ENCODE measurements around the gene PARD6B. TPM values are rescaled to one million over a fixed set of nuclear protein-coding genes. Genes with fewer than 3 reads are reported as not detected.
"Not testable (repeated sequence)": the region's sequence is repeated elsewhere in the genome, so short reads cannot be mapped to it uniquely, and the experiment has no call there.

PARD6B gene
- total RNA-seq, 2 experiments from 2014 or later = 4.3 to 6.0 TPM

DNA sequence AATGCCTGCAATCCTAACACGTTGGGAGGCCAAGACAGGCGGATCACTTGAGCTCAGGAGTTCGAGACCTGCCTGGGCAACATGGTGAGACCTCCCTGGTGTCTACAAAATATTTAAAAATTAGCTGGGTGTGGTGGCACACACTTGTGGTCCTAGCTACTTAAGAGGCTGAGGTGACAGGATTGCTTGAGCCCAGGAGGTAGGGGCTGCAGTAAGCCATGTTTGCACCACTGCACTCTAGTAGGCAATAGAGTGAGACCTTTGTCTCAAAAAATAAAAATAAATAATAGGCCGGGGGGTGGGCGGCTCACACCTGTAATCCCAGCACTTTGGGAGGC is 21.8 kb upstream of the PARD6B start:
- Mint-ChIP-seq H3K36me3 (ENCODE audit: low read depth) (no peaks in the 10 kb centered on the region), H3K27ac (no peak overlapping the region), H3K27me3 (ENCODE audit: low read depth) (peaks cover 25% of the 10 kb centered on the region), H3K4me1 (ENCODE audit: low read depth) (peaks cover 4% of the 10 kb centered on the region), H3K4me3 (no peak overlapping the region), H3K9me3 (ENCODE audit: insufficient read depth) (no peaks in the 10 kb centered on the region)
- no peak for DNase-seq
- ChIA-PET CTCF (interaction anchor here (1.4 kb wide), 1 partner anchor 81 kb away, joined by 3 read pairs; no protein-coding TSS in a partner anchor), POLR2A (interaction anchor here (0.6 kb wide), 1 partner anchor 177 kb away, joined by 3 read pairs; no protein-coding TSS in a partner anchor)
- ATAC-seq = no peak

DNA sequence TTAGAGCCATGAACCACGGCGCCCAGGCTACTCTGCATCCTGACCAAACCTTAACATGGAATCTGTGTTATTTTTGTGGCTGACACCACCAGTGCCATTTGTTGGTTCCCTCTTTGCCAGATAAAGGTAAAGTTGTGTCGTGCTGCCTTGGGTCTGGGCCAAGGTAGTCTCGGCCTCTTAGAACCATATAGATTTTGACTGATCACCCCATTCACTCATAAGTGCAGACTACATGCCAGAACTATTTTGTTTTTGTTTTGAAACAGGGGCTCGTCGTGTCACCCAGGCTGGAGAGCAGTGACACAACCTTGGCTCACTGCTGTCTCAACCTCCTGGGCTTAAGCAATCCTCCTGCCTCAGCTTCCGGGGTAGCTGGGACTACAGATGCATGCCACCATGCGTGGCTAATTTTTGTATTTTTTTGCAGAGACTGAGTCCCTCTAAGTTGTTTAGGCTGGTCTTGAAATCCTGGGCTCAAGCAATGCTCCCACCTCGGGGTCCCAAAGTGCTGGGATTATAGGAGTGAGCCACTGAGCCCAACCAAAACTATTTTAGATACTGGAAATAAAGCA is 20.8 kb upstream of the PARD6B start:
- no peaks in the 10 kb centered on the region for H3K36me3 Mint-ChIP-seq (ENCODE audit: low read depth)
- CTCF ChIA-PET = no interaction called here
- H3K27ac Mint-ChIP-seq = no peak overlapping the region
- no peak overlapping the region for H3K4me3 Mint-ChIP-seq
- POLR2A ChIA-PET = no interaction called here
- H3K4me1 Mint-ChIP-seq (ENCODE audit: low read depth) = no peaks in the 10 kb centered on the region
- ATAC-seq (no peak), DNase-seq (no peak)
- peaks cover 23% of the 10 kb centered on the region for H3K27me3 Mint-ChIP-seq (ENCODE audit: low read depth)
- no peaks in the 10 kb centered on the region for H3K9me3 Mint-ChIP-seq (ENCODE audit: insufficient read depth)

DNA sequence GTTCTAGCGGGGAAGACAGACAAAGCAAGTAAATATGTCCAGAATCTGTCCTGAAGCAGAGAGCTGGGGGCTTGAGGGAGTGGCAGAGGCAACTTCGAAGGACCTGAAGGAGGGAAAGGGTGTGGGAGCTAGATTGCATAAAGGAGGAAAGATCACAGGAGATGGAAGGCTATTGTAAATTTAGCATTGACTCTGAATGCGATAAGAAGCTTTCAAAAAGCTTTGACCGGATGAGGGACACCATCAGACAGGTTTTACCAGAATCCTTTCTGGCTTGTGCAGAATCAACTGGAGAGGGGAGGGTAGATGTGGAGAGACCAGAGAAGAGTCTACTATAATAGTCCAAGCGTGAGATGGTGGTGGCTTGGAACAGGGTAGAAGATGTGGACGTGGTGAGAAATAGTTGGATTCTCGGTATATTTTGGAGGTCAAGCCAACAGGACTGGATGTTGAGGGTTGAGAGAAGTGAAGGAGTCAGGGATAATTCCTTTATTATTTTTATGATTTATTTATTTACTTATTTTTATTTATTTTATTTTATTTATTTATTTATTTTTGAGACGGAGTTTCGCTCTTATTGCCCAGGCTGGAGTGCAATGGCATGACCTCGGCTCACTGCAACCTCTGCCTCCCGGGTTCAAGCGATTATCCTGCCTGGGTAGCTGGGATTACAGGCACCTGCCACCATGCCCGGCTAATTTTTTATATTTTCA is 20.1 kb upstream of the PARD6B start:
- no peaks in the 10 kb centered on the region for H3K36me3 Mint-ChIP-seq (ENCODE audit: low read depth)
- CTCF ChIA-PET = no interaction called here

DNA sequence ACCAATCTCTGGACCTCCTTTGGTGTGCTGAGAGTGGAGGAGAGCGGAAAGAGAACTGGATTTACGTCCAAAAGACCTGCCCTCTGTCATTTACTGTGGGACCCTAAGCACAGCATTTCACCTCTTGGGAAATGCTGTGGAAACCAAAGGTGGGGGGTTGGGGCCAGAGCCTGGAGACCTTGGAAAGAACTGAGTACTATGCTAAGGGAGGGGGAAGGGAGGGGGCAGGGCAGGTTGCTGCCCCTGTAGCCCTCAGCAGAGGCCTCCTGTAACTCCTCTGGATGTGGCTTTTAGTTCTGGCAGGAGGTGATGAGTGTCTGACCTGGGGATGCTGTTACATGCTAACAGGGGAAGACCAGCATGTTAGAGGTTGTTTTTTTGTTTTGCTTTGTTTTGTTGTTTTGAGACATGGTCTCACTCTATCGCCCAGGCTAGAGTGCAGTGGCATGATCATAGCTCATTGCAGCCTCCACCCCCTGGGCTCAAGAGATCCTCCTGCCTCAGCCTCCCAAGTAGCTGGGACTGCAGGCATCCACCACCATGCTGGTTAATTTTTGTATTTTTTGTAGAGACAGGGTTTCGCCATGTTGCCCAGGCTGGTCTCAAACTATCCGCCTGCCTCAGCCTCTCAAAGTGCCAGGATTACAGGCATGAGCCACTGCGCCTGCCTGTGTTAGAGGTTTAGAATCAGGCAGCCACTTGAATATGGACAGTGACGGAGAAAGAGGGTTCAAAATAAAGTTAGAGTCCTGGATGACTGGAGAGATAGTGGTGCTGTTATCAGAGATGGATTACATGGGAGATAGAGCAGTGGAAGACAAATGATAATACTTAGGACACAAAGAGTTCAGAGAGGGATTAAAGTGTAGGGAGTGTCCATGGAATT is 18.4 kb upstream of the PARD6B start:
- Mint-ChIP-seq H3K4me1 (ENCODE audit: low read depth) (no peaks in the 10 kb centered on the region), H3K27ac (no peak overlapping the region), H3K9me3 (ENCODE audit: insufficient read depth) (no peaks in the 10 kb centered on the region), H3K27me3 (ENCODE audit: low read depth) (peaks cover 23% of the 10 kb centered on the region), H3K4me3 (no peak overlapping the region), H3K36me3 (ENCODE audit: low read depth) (no peaks in the 10 kb centered on the region)
- ChIA-PET POLR2A (no interaction called here), CTCF (interaction anchor here (1.3 kb wide), 1 partner anchor 15 kb away, joined by 3 read pairs; no protein-coding TSS in a partner anchor)
- DNase-seq (no peak), ATAC-seq (no peak)

More for the DNA sequence above, 20.1 kb upstream of the PARD6B start:
- POLR2A ChIA-PET = no interaction called here
- H3K4me1 Mint-ChIP-seq (ENCODE audit: low read depth) = no peaks in the 10 kb centered on the region
- no peaks in the 10 kb centered on the region for H3K9me3 Mint-ChIP-seq (ENCODE audit: insufficient read depth)
- H3K27me3 Mint-ChIP-seq (ENCODE audit: low read depth) = peaks cover 23% of the 10 kb centered on the region
- ATAC-seq = no peak
- H3K27ac Mint-ChIP-seq = no peak overlapping the region
- DNase-seq = no peak
- H3K4me3 Mint-ChIP-seq = no peak overlapping the region

GRCh38 chr20:50713657-50714101 is 17.7 kb upstream of the PARD6B start:
- no peaks in the 10 kb centered on the region for H3K36me3 Mint-ChIP-seq (ENCODE audit: low read depth)
- no peaks in the 10 kb centered on the region for H3K4me1 Mint-ChIP-seq (ENCODE audit: low read depth)
- H3K4me3 Mint-ChIP-seq = no peak overlapping the region
- DNase-seq = no peak
- no peaks in the 10 kb centered on the region for H3K9me3 Mint-ChIP-seq (ENCODE audit: insufficient read depth)
- peaks cover 25% of the 10 kb centered on the region for H3K27me3 Mint-ChIP-seq (ENCODE audit: low read depth)
- POLR2A ChIA-PET = no interaction called here
- no peak for ATAC-seq
- CTCF ChIA-PET = interaction anchor here (1.1 to 1.3 kb wide), 2 partner anchors 14 to 37 kb away, joined by 3 read pairs; no protein-coding TSS in a partner anchor
- no peak overlapping the region for H3K27ac Mint-ChIP-seq

GRCh38 chr20:50714426-50714825 is 17.0 kb upstream of the PARD6B start:
- H3K9me3 Mint-ChIP-seq (ENCODE audit: insufficient read depth); POLR2A ChIA-PET; DNase-seq; ATAC-seq; H3K27ac Mint-ChIP-seq; H3K4me3 Mint-ChIP-seq; H3K36me3 Mint-ChIP-seq (ENCODE audit: low read depth); H3K4me1 Mint-ChIP-seq (ENCODE audit: low read depth): not testable (repeated sequence)
- CTCF ChIA-PET = interaction anchor here (1.1 to 1.3 kb wide), 2 partner anchors 13 to 36 kb away, joined by 3 read pairs; no protein-coding TSS in a partner anchor
- peaks cover 25% of the 10 kb centered on the region for H3K27me3 Mint-ChIP-seq (ENCODE audit: low read depth)

DNA sequence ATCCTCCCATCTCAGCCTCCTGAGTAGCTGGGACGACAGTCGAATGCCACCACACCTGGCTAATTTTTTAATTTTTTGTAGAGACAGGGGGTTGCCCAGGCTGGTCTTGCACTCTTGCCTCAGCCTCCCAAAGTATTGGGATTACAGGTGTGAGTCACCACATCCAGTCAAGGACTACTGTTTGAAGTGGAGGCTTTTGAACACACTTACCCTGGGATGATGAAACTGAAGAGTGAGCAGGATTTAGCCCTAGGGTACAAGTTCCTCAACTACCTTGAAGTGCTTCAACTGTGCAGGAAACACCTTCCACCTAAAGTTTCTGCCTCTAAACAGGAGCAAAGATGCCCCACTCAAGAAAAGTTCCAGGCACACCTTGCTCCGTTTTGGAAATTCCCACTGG is 15.7 kb upstream of the PARD6B start:
- ATAC-seq (no peak), DNase-seq (no peak)
- ChIA-PET CTCF (no interaction called here), POLR2A (no interaction called here)
- Mint-ChIP-seq H3K4me3 (no peak overlapping the region), H3K36me3 (ENCODE audit: low read depth) (no peaks in the 10 kb centered on the region), H3K27ac (no peak overlapping the region), H3K4me1 (ENCODE audit: low read depth) (no peaks in the 10 kb centered on the region), H3K27me3 (ENCODE audit: low read depth) (peaks cover 23% of the 10 kb centered on the region), H3K9me3 (ENCODE audit: insufficient read depth) (no peaks in the 10 kb centered on the region)

DNA sequence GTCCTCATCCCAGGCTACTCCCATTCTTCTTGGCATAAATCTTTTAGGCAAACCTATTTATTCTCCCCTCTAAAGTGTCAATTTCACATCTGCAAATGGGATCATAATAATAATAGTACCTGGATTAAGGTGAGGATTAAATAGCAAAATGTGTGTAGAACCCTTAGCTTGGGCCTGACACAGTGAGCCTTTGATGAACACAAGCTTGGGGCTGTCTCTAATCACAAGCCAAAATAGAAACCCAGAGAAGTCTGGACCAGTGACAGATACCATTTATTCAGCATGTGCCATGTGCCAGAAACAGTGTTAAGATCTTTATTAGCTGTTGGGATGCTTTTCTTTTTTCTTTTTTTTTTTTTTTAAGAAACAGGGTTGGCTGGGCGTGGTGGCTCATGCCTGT is 14.9 kb upstream of the PARD6B start:
- CTCF ChIA-PET = interaction anchor here (1.1 kb wide), 1 partner anchor 33 kb away, joined by 3 read pairs; no protein-coding TSS in a partner anchor
- DNase-seq (no peak), ATAC-seq (no peak)
- no peaks in the 10 kb centered on the region for H3K9me3 Mint-ChIP-seq (ENCODE audit: insufficient read depth)
- no peaks in the 10 kb centered on the region for H3K4me1 Mint-ChIP-seq (ENCODE audit: low read depth)
- no peaks in the 10 kb centered on the region for H3K36me3 Mint-ChIP-seq (ENCODE audit: low read depth)
- no peak overlapping the region for H3K27ac Mint-ChIP-seq
- peaks cover 18% of the 10 kb centered on the region for H3K27me3 Mint-ChIP-seq (ENCODE audit: low read depth)
- no peak overlapping the region for H3K4me3 Mint-ChIP-seq
- POLR2A ChIA-PET = interaction anchor here (0.6 kb wide), 1 partner anchor 603 kb away, joined by 3 read pairs; no protein-coding TSS in a partner anchor

- Mint-ChIP-seq H3K27me3 (ENCODE audit: low read depth) (peaks cover 14% of the 10 kb centered on the region), H3K4me1 (ENCODE audit: low read depth) (no peaks in the 10 kb centered on the region), H3K27ac (no peak overlapping the region), H3K4me3 (no peak overlapping the region), H3K9me3 (ENCODE audit: insufficient read depth) (no peaks in the 10 kb centered on the region), H3K36me3 (ENCODE audit: low read depth) (no peaks in the 10 kb centered on the region)
- ChIA-PET POLR2A (no interaction called here), CTCF (interaction anchor here (0.8 to 1.1 kb wide), 3 partner anchors 10 to 73 kb away, joined by 3 read pairs; no protein-coding TSS in a partner anchor)
- no peak for ATAC-seq
- DNase-seq = no peak
Observed at GRCh38 chr20:50717312-50717711, 14.1 kb upstream of the PARD6B start.

DNA sequence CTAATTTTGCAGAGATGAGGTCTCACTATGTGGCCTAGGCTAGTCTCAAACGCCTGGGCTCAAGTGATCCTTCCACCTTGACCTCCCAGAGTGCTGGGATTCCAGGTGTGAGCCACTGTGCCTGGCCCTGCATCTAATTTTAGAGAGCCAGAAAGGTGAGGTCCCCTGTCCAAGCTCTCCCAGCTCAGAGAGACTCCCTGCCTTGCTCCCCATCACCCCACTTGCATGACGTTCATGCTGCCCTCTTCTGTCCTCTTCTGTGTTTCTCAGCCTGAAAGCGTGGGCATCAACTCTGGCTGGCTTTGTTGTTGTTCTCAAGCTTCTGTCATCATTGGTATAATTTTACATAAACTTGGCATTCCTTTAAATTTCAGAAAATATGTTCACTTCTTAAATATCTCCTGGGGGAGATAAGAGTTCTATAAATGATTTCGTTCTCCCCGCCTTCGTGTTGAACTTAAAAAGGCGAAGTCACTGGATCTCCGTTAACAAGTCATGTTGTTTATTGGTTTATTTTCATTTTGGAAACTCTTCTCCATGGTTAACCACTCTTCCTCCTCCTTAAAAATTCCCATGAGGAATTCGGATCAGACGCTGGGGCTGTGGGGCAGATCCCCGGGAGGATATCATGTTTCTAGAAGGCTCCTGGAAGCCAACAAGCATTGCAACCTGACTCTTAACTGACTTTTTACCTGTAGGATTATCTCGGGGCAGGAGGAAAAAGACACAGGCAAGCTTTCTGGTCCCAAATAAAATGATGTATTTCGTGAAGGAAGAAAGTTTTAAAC is 13.2 kb upstream of the PARD6B start:
- ChIA-PET CTCF (interaction anchor here (0.8 to 1.1 kb wide), 3 partner anchors 10 to 72 kb away, joined by 3 read pairs; no protein-coding TSS in a partner anchor), POLR2A (no interaction called here)
- Mint-ChIP-seq H3K27ac (no peak overlapping the region), H3K36me3 (ENCODE audit: low read depth) (no peaks in the 10 kb centered on the region), H3K4me3 (no peak overlapping the region), H3K4me1 (ENCODE audit: low read depth) (no peaks in the 10 kb centered on the region), H3K27me3 (ENCODE audit: low read depth) (peaks cover 11% of the 10 kb centered on the region), H3K9me3 (ENCODE audit: insufficient read depth) (no peaks in the 10 kb centered on the region)
- DNase-seq (no peak), ATAC-seq (no peak)

DNA sequence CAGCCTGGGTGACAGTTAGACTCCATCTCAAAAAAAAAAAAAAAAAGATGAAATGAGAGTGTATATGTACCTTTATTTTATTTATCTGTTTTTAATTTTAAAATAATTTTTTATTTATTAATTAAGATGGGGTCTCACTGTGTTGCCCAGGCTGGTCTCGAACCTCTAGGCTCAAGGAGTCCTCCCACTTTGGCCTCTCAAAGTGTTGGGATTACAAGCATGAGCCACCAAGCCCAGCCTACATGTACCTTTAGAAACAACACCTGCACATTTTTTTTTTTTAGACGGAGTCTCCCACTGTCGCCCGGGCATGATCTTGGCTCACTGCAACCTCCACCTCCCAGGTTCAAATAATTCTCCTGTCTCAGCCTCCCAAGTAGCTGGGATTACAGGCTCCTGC is 12.1 kb upstream of the PARD6B start:
- H3K4me1 Mint-ChIP-seq (ENCODE audit: low read depth) = no peaks in the 10 kb centered on the region
- ATAC-seq = no peak
- no peak overlapping the region for H3K27ac Mint-ChIP-seq
- ChIA-PET CTCF (no interaction called here), POLR2A (no interaction called here)
- peaks cover 5% of the 10 kb centered on the region for H3K27me3 Mint-ChIP-seq (ENCODE audit: low read depth)
- H3K36me3 Mint-ChIP-seq (ENCODE audit: low read depth) = no peaks in the 10 kb centered on the region
- no peak for DNase-seq
- H3K9me3 Mint-ChIP-seq (ENCODE audit: insufficient read depth) = no peaks in the 10 kb centered on the region
- H3K4me3 Mint-ChIP-seq = no peak overlapping the region

All from activated CD8-positive, alpha-beta T cell treated with anti-CD3 and anti-CD28 coated beads, Interleukin-2, amount 10 ng/mL, durations not matched to agents 7 days and 5 days (primary cell).